HG02623 (cell line): ENCODE results near the gene AREL1.

Source experiments
- ATAC-seq: cut with Tn5 transposase; IDR thresholded peaks from one replicate; pipeline ENCODE4 v1.9.1; 2021; ENCODE audit warnings: moderate library complexity; ENCODE audit not compliant: unreplicated experiment

AREL1 gene

GRCh38 chr14:74612350-74613021 lies 100.4 kb downstream of the AREL1 start:
- ATAC-seq = peak; percentile 64

GRCh38 chr14:74611650-74612349 lies 101.1 kb downstream of the AREL1 start, which contains the start of gene LTBP2:
Gene LTBP2, minus strand, starts transcription at chr14:74612237. Its CDS starts 293 bp downstream, at chr14:74611944.
- ATAC-seq = no peak
